Activated CD4-positive, CD25-positive, alpha-beta regulatory T cell treated with anti-CD3 and anti-CD28 coated beads, Interleukin-2, amount 50 U/mL, for 16 hours (primary cell): ENCODE measurements around the gene RBM45.
"Not testable (repeated sequence)": the region's sequence is repeated elsewhere in the genome, so short reads cannot be mapped to it uniquely, and the experiment has no call there.

Experiments used
- DNase-seq: peaks from one replicate; pipeline ENCODE4 v3.0.0-alpha.2; 2020; ENCODE audit warnings: low read depth, low spot score

The RBM45 gene

GRCh38 chr2:178112202-178113152 lies at the start of gene RBM45:
Gene RBM45 (plus strand): TSS chr2:178112437. CDS start chr2:178112547, 110 bp downstream.
- peak; percentile 71 for DNase-seq

GRCh38 chr2:178066324-178066723 lies 45.9 kb upstream of the RBM45 start:
- DNase-seq: no peak

GRCh38 chr2:178066890-178067669 lies 45.2 kb upstream of the RBM45 start:
- DNase-seq: no peak

GRCh38 chr2:178068823-178069454 lies 43.3 kb upstream of the RBM45 start:
- no peak for DNase-seq

- no peak for DNase-seq
Observed at GRCh38 chr2:178069551-178069950, 42.7 kb upstream of the RBM45 start.

GRCh38 chr2:178070824-178071223 lies 41.4 kb upstream of the RBM45 start:
- DNase-seq: no peak

GRCh38 chr2:178072000-178072382 lies 40.2 kb upstream of the RBM45 start:
- DNase-seq: no peak

GRCh38 chr2:178072383-178073301 lies 39.6 kb upstream of the RBM45 start, which contains the start of gene PDE11A:
Gene PDE11A (minus strand): TSS chr2:178072777. CDS start chr2:178072437, 340 bp downstream.
- no peak for DNase-seq

GRCh38 chr2:178074123-178075005 lies 37.9 kb upstream of the RBM45 start:
- no peak for DNase-seq

GRCh38 chr2:178075006-178075326 lies 37.3 kb upstream of the RBM45 start:
- DNase-seq: no peak

- DNase-seq: no peak
Observed at GRCh38 chr2:178076130-178076529, 36.1 kb upstream of the RBM45 start.

- not testable (repeated sequence) for DNase-seq
Observed at GRCh38 chr2:178079279-178079678, 33.0 kb upstream of the RBM45 start.

GRCh38 chr2:178082408-178083045 lies 29.7 kb upstream of the RBM45 start:
- no peak for DNase-seq

GRCh38 chr2:178084273-178084672 lies 28.0 kb upstream of the RBM45 start:
- DNase-seq: no peak

- no peak for DNase-seq
Observed at GRCh38 chr2:178088774-178089270, 23.4 kb upstream of the RBM45 start.

- no peak for DNase-seq
Observed at GRCh38 chr2:178093471-178093870, 18.8 kb upstream of the RBM45 start.

GRCh38 chr2:178101321-178102079 lies 10.7 kb upstream of the RBM45 start:
- DNase-seq: no peak

GRCh38 chr2:178105566-178105965 lies 6.7 kb upstream of the RBM45 start:
- DNase-seq: no peak

GRCh38 chr2:178106053-178106452 lies 6.2 kb upstream of the RBM45 start:
- no peak for DNase-seq
